GM21576 (cell line): Measurements from ENCODE around the gene RASA2.

Experiments
- ATAC-seq: cut with Tn5 transposase; IDR thresholded peaks from one replicate; pipeline ENCODE4 v1.9.1; 2021; ENCODE audit warnings: mild to moderate bottlenecking, moderate library complexity; ENCODE audit not compliant: unreplicated experiment

RASA2 gene

DNA sequence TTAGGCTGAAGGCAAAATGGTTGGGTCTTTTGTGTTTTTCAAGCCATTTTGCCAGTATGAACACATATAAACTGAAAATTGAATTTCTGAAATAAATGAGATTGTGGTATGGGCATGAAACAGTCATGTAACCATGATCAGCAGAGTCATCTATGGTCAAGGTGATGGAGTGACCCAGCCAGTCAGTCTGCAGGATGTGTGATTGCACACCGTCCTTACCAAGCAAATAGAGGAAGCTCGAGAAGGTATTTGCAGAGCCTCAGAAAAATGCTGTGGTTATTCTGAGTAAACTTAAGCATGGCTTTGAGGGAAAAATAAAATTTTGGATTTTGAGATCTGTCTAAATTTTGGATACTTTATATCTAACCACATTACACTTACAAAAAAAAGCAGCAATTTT, 155.4 kb downstream of the RASA2 start:
- ATAC-seq: no peak

DNA sequence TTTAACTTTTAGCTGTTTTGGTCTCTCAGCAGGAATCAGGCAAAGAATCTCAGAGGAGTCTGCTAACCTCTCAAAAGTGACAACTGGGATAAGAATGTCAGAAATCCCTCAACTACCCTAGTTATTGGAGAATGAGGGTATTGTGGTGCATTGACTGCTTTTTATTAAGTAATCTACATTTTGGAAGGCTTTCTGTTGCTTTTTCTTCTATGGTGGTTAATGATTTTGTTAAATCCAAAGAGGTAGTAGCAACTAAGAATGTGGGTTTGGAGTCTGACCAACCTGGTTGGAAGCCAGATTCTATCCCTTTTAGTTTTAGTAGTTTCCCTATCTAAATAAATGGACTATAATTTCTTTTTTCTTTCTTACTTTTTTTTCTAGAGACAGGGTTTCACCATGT, 156.6 kb downstream of the RASA2 start:
- no peak for ATAC-seq

DNA sequence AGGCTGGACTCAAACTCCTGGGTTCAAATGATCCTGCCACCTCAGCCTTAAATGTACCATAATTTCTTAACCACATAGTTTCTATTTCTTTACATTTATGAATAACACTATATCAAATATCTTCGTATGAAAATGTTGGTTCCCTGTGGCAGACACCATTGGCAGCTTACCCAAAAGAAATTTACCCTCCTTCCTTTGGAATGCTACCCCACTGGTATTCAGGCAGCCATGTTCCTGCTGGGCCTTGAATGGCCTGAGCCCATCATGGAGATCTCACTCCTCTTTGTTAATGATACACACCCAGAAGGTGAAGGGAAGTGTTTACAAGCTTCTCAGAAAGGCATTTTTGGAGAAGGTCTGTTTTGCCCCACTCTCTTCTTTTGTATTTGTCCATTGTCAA, 157.0 kb downstream of the RASA2 start:
- ATAC-seq: no peak

DNA sequence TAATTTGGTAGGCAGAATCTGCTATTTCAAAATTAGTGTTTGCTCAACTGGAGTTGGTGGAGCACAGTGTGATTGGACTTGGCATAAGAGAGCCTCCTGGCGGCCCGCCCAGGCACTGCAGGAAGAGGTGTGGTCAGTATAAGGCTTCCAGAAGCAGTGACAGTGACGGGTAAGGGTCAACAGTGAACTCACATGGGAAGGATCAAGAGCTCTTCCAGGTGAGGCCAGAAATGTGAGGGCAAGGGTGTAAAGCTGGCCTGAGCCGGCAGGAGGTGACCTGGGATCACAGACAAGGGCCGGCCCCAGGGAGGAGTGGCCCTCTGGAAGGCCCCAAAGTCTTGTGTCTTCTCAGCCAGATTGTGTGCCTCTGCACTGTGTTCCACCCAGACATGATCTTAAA, 158.1 kb downstream of the RASA2 start:
- ATAC-seq: peak; percentile 85

DNA sequence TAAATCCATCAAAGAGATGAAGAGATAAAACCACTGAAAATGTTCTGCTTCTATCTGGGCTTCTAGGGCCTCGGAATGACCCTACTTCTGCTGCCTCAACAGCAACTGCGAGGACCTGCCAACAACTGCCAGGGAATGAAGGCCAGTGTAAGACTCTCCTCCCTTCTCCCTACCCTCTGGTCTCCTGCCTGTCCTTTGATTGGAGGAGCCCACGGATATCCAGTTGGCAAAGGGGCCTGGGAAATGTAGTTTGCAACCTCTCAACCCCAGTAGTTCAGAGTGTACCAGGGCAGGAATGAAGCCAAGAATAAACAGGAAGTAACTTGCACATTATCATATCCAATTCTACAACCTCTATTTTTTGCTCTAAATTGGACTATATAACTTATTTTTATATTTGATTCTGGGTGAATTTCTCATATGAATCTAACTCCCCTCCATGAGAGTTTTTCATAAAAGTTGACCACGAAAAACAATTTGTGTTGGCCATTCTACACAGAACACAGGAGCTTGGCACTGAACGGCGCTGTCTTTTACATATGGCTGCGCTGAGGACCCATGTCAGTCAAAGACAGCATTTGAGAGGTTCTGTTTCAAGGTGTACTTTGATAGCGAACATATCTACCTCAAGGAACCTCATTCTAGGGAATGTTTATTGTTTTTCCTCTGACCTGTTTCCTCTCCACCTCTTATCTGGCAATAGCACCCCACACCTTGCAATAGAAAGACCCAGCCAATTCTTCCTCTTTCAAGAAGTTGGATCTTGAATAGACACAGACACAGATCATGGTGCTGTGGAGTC, 160.1 kb downstream of the RASA2 start:
- no peak for ATAC-seq

DNA sequence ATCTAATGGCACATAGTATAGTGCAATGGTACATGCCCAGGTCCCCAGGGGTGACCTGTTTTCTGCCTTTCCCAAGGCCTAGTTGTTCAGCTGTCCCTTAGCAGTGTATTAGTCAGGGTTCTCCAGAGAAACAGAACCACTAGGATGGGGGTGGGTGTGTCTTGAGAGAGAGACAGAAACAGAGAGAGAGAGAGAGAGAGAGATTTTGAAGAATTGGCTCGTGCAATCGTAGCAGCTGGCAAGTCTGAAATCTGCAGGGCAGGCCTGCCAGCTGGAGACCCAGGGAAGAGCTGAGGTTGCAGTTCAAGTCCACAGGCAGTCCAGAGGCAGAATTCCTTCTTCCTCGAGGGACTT, 160.7 kb downstream of the RASA2 start:
- ATAC-seq: no peak

DNA sequence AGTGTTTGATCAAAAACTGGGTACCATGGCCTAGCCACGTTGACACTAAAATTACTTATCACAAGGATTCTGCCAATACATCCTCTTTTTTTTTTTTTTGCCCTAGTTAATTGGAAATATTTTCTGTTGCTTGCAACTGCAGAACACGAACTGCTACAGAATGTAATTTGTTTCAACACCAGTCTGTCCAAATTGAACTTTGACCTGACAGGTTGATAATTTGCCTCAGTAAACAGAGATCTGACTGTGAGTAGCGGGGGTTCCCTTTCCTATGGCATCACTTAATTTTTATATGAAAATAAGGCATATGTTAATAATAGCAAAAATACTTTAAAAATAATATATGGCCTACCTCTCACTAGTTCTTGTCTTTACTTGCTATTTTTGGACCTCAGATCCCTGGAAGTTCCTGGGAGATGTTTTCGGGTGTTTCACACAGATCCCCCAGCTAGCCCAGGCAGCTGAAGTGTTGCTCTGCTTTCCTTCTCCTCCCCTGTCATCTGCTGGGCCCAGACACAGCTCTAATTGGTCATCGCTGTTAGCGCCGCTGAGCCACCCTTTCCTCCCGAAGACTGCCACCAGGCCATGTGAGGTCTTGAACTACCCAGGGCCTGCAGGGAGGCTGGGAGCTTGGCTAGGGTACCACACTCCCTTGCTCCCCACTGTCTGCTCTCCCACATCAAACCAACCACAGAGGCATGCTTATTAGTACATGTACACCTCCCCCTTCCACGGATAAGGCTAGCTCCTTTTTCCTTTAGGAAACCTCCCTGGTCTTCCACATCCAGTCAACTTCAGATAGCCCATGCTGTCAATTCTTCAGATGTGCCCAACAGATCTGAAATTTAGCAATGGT, 161.5 kb downstream of the RASA2 start:
- ATAC-seq: no peak

DNA sequence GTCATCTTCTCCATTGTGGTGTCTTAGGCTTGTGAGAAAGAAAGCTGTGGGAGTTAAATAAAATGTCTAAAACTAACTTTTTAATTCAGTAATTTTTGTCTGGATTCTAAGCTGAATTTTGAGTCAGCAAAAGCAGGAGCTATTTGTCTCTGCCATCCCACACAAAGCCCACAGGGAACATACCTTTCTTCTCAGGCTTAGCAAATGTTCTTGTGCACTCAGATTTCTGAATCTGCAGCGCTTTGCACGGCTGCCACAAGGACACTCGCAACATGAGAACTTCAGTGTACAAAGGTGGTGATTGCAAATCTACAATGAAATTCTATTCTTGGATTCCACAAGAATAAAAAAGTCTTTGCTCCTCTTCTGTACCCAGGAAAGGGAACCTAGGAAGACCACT, 163.0 kb downstream of the RASA2 start:
- ATAC-seq: no peak

DNA sequence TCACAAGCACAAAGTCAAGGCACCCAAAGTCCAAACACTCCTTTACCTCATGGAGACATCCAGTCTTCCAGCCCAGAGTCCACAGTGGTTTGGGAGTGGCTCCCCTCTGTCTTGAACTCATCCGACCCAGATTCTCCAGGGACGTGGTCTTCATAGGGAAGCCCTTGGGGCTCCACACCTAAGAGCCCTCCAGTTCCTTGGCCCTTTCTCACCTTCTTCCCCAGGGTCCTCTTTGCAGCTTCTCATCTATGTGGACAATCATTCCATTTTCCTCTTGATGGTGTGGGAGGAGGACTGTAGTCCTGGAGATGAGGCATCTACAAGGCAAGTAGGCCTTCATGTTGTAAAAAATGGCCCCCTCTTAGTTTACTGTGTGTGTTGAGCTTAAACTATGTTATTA, 164.0 kb downstream of the RASA2 start:
- no peak for ATAC-seq

DNA sequence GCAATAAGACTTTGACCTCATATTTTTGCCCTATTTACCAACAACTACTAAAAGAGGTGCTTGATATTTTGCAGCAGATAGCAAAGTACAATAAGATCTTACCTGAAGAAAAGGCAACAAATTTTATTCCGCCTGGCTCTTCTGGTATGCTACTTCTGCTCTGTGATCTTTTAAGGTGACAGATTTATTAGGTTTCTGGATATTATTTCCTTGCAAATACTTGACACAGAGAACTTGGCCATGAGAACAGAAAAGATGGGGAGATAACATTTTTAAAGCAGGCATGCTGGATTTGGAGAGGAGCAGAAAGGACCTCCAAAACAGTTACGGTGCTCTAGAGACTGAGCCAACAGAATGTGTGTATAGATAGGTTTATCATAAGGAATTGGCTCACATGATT, 164.6 kb downstream of the RASA2 start:
- no peak for ATAC-seq

DNA sequence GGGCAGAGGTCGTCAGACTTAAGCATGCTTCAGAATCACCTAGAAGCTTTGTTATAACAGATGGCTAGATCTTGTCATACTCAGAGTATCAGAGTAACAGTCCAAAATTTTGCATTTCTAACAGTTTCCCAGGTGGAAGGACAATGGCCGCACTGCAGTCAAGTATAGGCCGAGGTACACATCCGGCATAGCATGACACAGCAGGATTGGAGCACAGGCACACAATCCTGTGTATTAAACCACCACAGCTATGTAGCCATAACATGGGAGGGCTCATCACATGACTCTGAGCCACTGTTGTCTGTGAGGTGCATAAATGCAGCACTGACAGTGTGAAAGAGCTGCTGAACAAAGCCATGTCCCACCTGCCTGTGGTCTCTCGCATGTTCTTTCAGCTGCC, 165.5 kb downstream of the RASA2 start:
- no peak for ATAC-seq

DNA sequence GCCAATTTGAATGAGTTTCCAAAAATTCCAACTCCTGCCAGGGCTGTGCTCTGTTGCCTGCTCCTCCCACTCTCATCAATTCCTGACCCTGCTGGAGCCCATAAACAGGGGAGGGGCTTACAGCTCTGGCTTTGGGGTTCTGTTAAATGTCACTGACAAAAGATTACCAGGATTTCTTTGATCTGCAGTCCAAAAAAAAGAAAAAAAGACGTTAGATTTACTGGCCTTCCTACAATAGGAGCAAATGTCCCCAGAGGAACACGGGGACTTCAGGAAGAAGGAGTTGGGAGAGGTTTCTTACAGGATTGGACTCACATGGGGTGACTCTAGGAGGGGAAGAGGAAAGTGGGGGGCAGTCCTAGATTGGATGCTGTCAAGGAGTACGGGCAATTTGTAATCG, 167.0 kb downstream of the RASA2 start:
- no peak for ATAC-seq

DNA sequence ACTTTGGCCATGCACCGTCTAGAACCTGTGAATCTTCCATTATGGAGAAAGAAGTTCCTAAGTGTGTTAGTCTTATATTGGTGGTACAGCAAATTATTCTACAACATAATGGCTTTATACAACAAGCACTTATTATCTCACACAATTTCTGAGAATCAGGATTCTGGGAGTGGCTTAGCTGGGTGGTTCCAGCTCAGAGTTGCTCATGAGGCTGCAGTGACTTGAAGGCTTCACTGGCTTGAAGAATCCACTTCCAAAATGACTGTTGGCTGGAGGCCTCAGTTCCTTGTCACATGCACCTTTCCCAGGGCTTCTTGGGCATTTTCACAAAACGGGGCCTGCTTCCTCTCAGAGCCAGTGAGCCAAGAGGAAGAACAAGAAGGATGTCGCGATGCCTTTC, 169.0 kb downstream of the RASA2 start:
- no peak for ATAC-seq

DNA sequence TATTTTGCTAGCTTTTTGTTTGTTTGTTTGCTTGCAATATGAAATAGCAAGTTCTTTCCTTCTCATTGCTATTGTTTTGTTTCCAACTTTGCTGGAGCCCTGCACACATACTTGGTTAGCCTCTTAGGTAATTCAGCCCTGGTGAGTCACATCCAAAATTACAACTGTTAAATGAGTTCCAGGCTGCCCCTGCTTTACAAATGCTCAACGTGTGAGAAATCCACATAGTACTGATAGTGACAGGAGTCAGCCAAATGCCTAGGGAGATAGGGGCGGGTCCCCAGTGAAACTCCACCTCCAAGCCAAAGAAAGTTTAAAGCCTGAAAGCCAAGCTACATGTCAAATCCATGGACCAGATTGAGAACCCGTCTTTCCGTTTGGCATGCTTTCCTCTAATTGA, 169.9 kb downstream of the RASA2 start:
- ATAC-seq: no peak

DNA sequence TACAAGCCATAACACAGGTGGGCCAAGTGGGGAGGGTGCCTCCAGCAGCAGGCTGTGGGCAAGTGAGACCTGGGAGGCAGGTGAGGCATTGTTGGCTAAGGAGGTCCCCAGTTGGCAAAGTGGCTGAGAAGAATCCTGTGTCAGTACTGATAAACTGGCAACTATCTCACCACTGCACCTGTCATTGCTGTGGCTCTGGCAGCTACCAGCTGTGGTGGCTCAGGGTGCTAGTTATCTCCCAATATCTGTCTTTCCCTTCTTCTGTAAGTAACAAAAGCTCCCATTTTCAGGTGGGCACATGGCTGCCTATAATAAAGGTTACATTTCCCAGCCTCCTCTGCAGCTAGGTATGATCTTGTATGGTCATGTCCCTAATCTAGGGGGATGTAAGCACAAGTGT, 170.7 kb downstream of the RASA2 start:
- ATAC-seq: no peak

DNA sequence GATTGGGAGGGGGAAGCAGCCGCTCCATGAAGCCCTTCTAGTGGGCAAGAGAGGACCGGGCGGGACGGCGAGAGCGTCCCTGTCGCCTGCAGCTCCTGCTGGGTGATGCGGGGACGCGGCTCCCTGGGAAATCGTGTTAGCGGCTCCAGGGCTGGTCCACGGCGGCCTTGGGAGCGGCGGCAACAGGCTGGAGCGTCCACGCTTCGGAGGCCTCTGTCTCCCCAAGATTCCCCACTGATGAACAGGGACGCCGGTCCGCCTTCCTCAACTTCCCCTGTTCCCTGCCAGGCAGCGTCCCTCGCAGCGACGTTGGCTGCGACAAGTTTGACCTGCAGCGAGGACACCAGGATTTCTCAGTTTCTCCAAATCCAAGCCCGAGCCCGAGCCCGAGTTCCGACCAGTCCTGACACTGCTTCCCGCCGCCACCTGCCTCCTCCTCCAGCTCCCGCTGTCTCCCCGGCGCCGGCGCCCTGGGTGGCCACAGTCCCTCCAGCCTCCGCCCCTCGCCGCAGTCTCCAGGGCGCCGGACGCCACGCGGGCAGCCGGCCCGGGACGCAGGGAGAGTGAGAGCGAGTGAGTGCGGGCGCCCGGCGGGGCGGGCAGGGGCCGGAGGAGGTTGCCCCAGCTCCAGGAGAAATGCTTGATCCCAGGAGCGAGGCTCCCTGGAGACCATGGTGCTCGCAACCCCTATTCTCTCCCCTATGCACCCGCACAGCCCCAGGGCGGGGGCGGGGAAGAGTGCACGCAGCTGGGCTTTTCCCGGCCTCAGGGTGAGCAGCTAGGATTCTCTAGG, 173.2 kb downstream of the RASA2 start:
- no peak for ATAC-seq

DNA sequence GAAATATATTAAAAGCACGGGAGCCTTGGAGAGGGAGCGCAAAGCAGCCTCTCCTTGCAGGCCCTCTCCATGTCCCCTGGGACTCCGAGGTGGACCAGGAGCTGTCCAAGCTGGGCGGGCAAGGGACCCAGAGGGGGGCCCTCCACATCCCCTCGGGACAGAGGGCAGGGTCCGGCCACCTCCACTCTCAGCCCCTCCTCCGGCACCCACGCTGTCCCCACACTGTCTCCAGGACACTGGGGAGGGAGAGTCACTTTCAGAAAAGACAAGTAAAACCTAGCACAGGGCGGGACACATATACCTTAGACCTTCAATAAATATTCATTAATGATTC, 173.8 kb downstream of the RASA2 start:
- ATAC-seq: no peak

DNA sequence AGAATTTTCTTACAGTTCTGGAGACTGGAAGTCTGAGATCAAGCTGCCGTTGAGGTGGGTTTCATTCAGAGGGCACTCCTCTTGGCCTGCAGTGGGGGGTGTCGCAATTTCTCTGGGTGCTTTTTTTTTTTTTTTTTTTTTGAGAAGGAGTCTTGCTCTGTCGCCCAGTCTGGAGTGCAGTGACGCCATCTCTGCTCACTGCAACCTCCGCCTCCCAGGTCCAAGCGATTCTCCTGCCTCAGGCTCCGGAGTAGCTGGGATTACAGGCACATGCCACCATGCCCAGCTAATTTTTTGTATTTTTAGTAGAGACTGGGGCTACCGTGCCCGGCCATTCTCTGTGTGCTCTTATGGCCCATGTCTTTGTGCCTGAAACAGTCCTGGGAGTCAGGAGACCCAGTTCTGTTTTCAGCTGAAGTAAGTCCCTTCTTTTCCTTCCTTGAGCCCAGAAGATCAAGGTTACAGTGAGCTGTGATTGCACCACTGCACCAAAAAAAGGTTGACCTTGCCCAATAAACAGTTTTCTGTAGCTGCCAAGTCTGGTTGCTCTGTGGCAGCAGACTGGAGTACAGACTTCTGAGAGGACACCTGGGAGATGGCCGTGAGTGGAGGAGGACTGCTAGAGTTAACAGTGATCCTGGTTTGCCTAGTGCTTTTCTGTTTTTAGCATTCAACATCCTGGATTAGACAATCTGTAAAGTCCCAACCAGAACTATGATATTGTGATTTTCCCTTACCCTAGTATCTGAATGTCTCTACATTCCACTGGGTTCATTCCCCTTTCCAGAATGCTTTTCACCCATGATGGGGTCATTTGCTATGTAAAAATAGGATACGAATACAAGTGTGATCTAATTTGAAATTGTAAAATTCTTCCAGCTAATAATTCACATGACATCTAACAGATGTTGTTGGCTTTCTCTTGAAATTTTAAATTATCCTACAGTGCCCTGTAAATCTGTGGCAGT, 174.7 kb downstream of the RASA2 start:
- ATAC-seq: no peak

DNA sequence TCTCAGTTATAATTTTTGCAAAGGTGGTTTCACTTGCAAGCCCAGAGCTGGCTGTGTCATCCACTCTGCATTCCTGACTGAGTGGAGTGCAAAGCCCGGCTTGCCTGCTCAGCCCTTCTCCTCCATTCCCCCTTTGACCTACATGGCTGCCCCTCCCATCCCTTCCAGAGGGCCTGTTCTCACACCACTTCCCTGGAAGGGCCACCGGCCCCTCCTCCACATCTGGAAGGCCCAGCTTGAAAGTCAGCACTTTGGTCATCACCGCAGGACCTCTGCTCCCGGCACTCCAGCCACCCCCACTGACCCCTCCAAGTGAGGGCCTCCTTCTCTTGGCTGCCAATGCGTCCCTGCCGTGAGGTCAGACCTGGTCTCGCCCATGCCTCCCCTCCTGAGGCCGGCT, 177.2 kb downstream of the RASA2 start:
- no peak for ATAC-seq
